Measurements from ENCODE around the gene CAMK1D. TPM values are rescaled to one million over a fixed set of nuclear protein-coding genes. Genes with fewer than 3 reads are reported as not detected.

CAMK1D gene
- polyA plus RNA-seq, 1 donor (not counting 4 experiments of a cell fraction or from before 2014, with no cell fraction given) = 0.76 TPM

DNA sequence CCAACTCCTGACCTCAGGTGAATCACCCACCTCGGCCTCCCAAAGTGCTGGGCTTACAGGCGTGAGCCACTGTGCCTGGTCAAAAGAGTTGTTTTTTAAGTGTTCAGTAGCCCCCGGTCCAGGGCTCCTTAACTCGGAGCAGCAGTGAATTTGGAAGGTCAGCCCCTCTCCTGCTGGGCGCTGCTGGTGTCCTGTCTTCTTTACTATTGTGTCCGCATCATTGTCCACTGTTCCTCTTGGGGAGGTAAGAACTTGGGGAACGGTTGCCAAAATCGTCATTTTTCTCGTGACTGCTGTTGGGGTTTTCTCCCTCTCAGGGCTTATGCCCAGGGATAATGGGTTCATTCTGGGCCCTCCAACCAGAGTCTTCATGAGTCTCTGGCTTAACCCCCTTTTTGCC, 46.7 kb downstream of the CAMK1D start:
- H2AFZ ChIP-seq (ENCODE audit: control insufficient read depth, low read length) = no peak overlapping the region
- dilution Hi-C loops (cut with MboI; ENCODE audit: extremely low pct_ligation_motif_present, low sequenced_read_pairs) = no loop called here
- no peak overlapping the region for H3K4me2 ChIP-seq (ENCODE audit: control insufficient read depth, extremely low read depth, insufficient read depth, low read depth, low read length)
- TF ChIP-seq, protein P1, sequence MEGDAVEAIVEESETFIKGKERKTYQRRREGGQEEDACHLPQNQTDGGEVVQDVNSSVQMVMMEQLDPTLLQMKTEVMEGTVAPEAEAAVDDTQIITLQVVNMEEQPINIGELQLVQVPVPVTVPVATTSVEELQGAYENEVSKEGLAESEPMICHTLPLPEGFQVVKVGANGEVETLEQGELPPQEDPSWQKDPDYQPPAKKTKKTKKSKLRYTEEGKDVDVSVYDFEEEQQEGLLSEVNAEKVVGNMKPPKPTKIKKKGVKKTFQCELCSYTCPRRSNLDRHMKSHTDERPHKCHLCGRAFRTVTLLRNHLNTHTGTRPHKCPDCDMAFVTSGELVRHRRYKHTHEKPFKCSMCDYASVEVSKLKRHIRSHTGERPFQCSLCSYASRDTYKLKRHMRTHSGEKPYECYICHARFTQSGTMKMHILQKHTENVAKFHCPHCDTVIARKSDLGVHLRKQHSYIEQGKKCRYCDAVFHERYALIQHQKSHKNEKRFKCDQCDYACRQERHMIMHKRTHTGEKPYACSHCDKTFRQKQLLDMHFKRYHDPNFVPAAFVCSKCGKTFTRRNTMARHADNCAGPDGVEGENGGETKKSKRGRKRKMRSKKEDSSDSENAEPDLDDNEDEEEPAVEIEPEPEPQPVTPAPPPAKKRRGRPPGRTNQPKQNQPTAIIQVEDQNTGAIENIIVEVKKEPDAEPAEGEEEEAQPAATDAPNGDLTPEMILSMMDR (optimal IDR thresholded peaks at IDR 0.05 in 1 of 3, IDR thresholded peaks at IDR 0.05 in 1 of 3, conservative IDR thresholded peaks at IDR 0.05 in 1 of 3; ENCODE audit: extremely low read depth in 1 of 3, insufficient read depth in 2 of 3, low read length in 3 of 3) = no peak
- TF ChIP-seq EZH2 (IDR thresholded peaks at IDR 0.05; ENCODE audit: low read length) = no peak
- no peaks in the 10 kb centered on the region for H3K9me3 ChIP-seq (ENCODE audit: control insufficient read depth, low read depth, low read length)
- H3K9ac ChIP-seq (ENCODE audit: control insufficient read depth, extremely low read depth, insufficient read depth, low read length) = no peak overlapping the region
- no peak overlapping the region for H3K4me3 ChIP-seq (ENCODE audit: control insufficient read depth in 2 of 3, extremely low read depth in 1 of 3, insufficient read depth in 2 of 3, low read depth in 1 of 3, low read length in 3 of 3)
- H3K27ac ChIP-seq (ENCODE audit: control insufficient read depth, insufficient read depth, low read length) = no peak overlapping the region
- DNase-seq (ENCODE audit: low read depth, low spot score) (no peak), FAIRE-seq (no peak)
- no peaks in the 10 kb centered on the region for H3K4me1 ChIP-seq (ENCODE audit: control insufficient read depth, extremely low read depth, insufficient read depth, low read length)
- H4K20me1 ChIP-seq (ENCODE audit: control insufficient read depth, extremely low read depth, insufficient read depth, low read length) = no peaks in the 10 kb centered on the region
- no peaks in the 10 kb centered on the region for H3K9me1 ChIP-seq (ENCODE audit: control insufficient read depth, extremely low read depth, insufficient read depth, low read length)
- H3K79me2 ChIP-seq (ENCODE audit: control insufficient read depth, insufficient read depth, low read length) = no peaks in the 10 kb centered on the region
- no peaks in the 10 kb centered on the region for H3K36me3 ChIP-seq (ENCODE audit: control insufficient read depth in 2 of 2, extremely low read depth in 1 of 2, insufficient read depth in 2 of 2, low read length in 2 of 2)
- H3K27me3 ChIP-seq (ENCODE audit: control insufficient read depth, extremely low read depth, insufficient read depth, low read length) = no peaks in the 10 kb centered on the region

DNA sequence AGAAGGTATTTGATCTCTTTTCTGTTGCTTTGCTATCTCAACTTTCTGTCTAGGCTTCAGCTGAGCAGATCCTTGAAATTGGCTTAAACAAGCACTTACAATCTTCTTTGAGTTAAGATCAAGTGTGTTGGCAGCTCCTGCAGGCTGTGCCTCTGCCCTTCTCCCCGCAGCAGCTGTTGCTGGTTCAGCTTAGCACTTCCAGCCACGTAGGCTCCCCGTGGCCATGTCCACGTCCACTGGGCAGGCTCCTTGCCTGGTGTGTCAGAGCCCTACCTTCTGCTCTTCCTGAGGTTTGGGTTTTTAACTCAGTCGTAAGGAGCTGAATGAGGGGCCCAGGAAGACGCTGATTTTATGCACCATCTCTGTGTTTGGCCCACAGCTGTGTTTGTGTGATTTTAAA, 47.2 kb downstream of the CAMK1D start:
- dilution Hi-C loops (cut with MboI; ENCODE audit: extremely low pct_ligation_motif_present, low sequenced_read_pairs) = no loop called here
- H3K27ac ChIP-seq (ENCODE audit: control insufficient read depth, insufficient read depth, low read length) = no peak overlapping the region
- no peak for FAIRE-seq

More for the DNA sequence above, 47.2 kb downstream of the CAMK1D start:
- no peaks in the 10 kb centered on the region for H4K20me1 ChIP-seq (ENCODE audit: control insufficient read depth, extremely low read depth, insufficient read depth, low read length)
- H3K4me1 ChIP-seq (ENCODE audit: control insufficient read depth, extremely low read depth, insufficient read depth, low read length) = no peaks in the 10 kb centered on the region
- no peak overlapping the region for H2AFZ ChIP-seq (ENCODE audit: control insufficient read depth, low read length)
- H3K9ac ChIP-seq (ENCODE audit: control insufficient read depth, extremely low read depth, insufficient read depth, low read length) = no peak overlapping the region
- no peaks in the 10 kb centered on the region for H3K9me3 ChIP-seq (ENCODE audit: control insufficient read depth, low read depth, low read length)
- no peak for TF ChIP-seq EZH2 (IDR thresholded peaks at IDR 0.05; ENCODE audit: low read length)
- TF ChIP-seq, protein P1 (optimal IDR thresholded peaks at IDR 0.05 in 1 of 3, IDR thresholded peaks at IDR 0.05 in 1 of 3, conservative IDR thresholded peaks at IDR 0.05 in 1 of 3; ENCODE audit: extremely low read depth in 1 of 3, insufficient read depth in 2 of 3, low read length in 3 of 3) = no peak
- H3K79me2 ChIP-seq (ENCODE audit: control insufficient read depth, insufficient read depth, low read length) = no peaks in the 10 kb centered on the region
- H3K36me3 ChIP-seq (ENCODE audit: control insufficient read depth in 2 of 2, extremely low read depth in 1 of 2, insufficient read depth in 2 of 2, low read length in 2 of 2) = no peaks in the 10 kb centered on the region
- H3K4me3 ChIP-seq (ENCODE audit: control insufficient read depth in 2 of 3, extremely low read depth in 1 of 3, insufficient read depth in 2 of 3, low read depth in 1 of 3, low read length in 3 of 3) = no peak overlapping the region
- H3K9me1 ChIP-seq (ENCODE audit: control insufficient read depth, extremely low read depth, insufficient read depth, low read length) = no peaks in the 10 kb centered on the region
- no peaks in the 10 kb centered on the region for H3K27me3 ChIP-seq (ENCODE audit: control insufficient read depth, extremely low read depth, insufficient read depth, low read length)
- no peak overlapping the region for H3K4me2 ChIP-seq (ENCODE audit: control insufficient read depth, extremely low read depth, insufficient read depth, low read depth, low read length)
- DNase-seq (ENCODE audit: low read depth, low spot score) = no peak

Data from keratinocyte (primary cell).